DOHH2 (cell line): ENCODE results near the gene C4B.

Experiments used
- H3F3A ChIP-seq: fragments of 200-600 bp; sonication (generic), shearing (Covaris generic); 2 replicates; pipeline ENCODE4 v1.6.0; 2016; ENCODE audit warnings: antibody characterized with exemption, mild to moderate bottlenecking; ENCODE audit not compliant: control insufficient read depth, insufficient read depth
- H3K27ac ChIP-seq: fragments of 200-600 bp; sonication (generic); 2 replicates; pipeline ENCODE4 v1.5.1; 2014; ENCODE audit warnings: low read depth, mild to moderate bottlenecking, low read length, moderate library complexity
- H3K27me3 ChIP-seq: fragments of 200-600 bp; sonication (generic); 2 replicates; pipeline ENCODE4 v1.6.1; 2014; ENCODE audit warnings: mild to moderate bottlenecking, low read length, mixed read lengths; ENCODE audit not compliant: control insufficient read depth
- H3K36me3 ChIP-seq: fragments of 200-600 bp; sonication (generic); 2 replicates; pipeline ENCODE4 v1.6.1; 2014; ENCODE audit warnings: mild to moderate bottlenecking, low read length, moderate library complexity, mixed read lengths; ENCODE audit not compliant: control insufficient read depth
- H3K4me1 ChIP-seq: fragments of 200-600 bp; sonication (generic); 2 replicates; pipeline ENCODE4 v1.6.1; 2014; ENCODE audit warnings: mild to moderate bottlenecking, low read length, mixed read lengths; ENCODE audit not compliant: control insufficient read depth
- H3K4me2 ChIP-seq: fragments of 200-600 bp; sonication (generic); 2 replicates; pipeline ENCODE4 v1.6.0; 2014; ENCODE audit warnings: mild to moderate bottlenecking, low read length, moderate library complexity
- H3K4me3 ChIP-seq: fragments of 200-600 bp; sonication (generic); 2 replicates; pipeline ENCODE4 v1.5.1; 2014; ENCODE audit warnings: mild to moderate bottlenecking, low read length, mixed read lengths
- H3K79me2 ChIP-seq: fragments of 200-600 bp; sonication (generic); 2 replicates; pipeline ENCODE4 v1.6.1; 2014; ENCODE audit warnings: mild to moderate bottlenecking, low read length, mixed read lengths; ENCODE audit not compliant: control insufficient read depth
- H3K9me2 ChIP-seq: fragments of 200-600 bp; sonication (generic); replicated peaks from 2 replicates; pipeline ENCODE4 v1.6.1; 2014; ENCODE audit warnings: mild to moderate bottlenecking, low read length, mixed read lengths; ENCODE audit not compliant: control insufficient read depth
- H3K9me3 ChIP-seq: fragments of 200-600 bp; sonication (generic); 2 replicates; pipeline ENCODE4 v1.6.1; 2014; ENCODE audit warnings: antibody characterized with exemption, low read length, mixed read lengths; ENCODE audit not compliant: control insufficient read depth, insufficient read depth
- H4K20me1 ChIP-seq: fragments of 200-600 bp; sonication (generic); 2 replicates; pipeline ENCODE4 v1.6.0; 2014; ENCODE audit warnings: low read depth, mild to moderate bottlenecking, antibody characterized with exemption, low read length, moderate library complexity; ENCODE audit not compliant: control insufficient read depth, insufficient read depth
- CTCF ChIP-seq: fragments of 200-600 bp; sonication (generic); IDR thresholded peaks from one replicate; pipeline ENCODE4 v1.5.1; 2014; ENCODE audit warnings: antibody characterized with exemption, mild to moderate bottlenecking, low read depth, low read length; ENCODE audit not compliant: poor library complexity, severe bottlenecking
- EZH2phosphoT487 ChIP-seq: fragments of 200-600 bp; sonication (generic); IDR thresholded peaks from 2 replicates; pipeline ENCODE4 v1.6.1; 2017; ENCODE audit warnings: borderline replicate concordance, mild to moderate bottlenecking, antibody characterized with exemption, low read length, moderate library complexity, mixed read lengths

C4B gene

GRCh38 chr6:31967926-31968320, 46.7 kb upstream of the C4B start:
- Histone ChIP-seq H3K4me3 (no peak overlapping the region), H4K20me1 (no peaks in the 10 kb centered on the region), H3K4me1 (peaks cover 21% of the 10 kb centered on the region), H3K27ac (no peak overlapping the region), H3K36me3 (peaks cover 84% of the 10 kb centered on the region), H3K9me2 (no peaks in the 10 kb centered on the region), H3K79me2 (peaks cover 26% of the 10 kb centered on the region), H3F3A (no peaks in the 10 kb centered on the region), H3K9me3 (no peaks in the 10 kb centered on the region), H3K27me3 (no peaks in the 10 kb centered on the region), H3K4me2 (no peak overlapping the region)
- TF ChIP-seq EZH2phosphoT487 (no peak), CTCF (no peak)

DNA sequence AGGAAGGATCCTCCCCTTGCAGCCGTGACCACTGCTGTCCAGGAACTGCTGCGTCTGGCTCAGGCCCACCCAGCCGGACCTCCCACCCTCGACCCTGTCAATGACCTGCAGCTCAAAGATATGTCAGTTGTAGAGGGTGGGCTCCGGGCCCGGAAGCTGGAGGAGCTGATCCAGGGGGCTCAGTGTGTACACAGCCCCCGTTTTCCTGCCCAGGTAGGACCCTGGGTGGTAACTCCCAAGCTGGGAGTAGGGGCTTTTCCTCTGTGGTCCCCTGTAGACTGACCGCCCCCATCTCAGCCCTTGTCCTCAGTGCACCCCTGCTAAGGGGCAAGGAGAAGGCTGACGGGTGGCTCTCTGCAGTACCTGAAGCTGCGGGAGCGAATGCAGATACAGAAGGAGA, 46.3 kb upstream of the C4B start:
- Histone ChIP-seq H3K79me2 (peaks cover 30% of the 10 kb centered on the region), H3F3A (no peaks in the 10 kb centered on the region), H3K9me3 (no peaks in the 10 kb centered on the region), H3K4me3 (no peak overlapping the region), H3K27me3 (no peaks in the 10 kb centered on the region), H3K9me2 (no peaks in the 10 kb centered on the region), H4K20me1 (no peaks in the 10 kb centered on the region), H3K27ac (no peak overlapping the region), H3K4me2 (no peak overlapping the region), H3K4me1 (peaks cover 25% of the 10 kb centered on the region), H3K36me3 (peaks cover 80% of the 10 kb centered on the region)
- no peak for TF ChIP-seq CTCF
- TF ChIP-seq EZH2phosphoT487, result no peak

DNA sequence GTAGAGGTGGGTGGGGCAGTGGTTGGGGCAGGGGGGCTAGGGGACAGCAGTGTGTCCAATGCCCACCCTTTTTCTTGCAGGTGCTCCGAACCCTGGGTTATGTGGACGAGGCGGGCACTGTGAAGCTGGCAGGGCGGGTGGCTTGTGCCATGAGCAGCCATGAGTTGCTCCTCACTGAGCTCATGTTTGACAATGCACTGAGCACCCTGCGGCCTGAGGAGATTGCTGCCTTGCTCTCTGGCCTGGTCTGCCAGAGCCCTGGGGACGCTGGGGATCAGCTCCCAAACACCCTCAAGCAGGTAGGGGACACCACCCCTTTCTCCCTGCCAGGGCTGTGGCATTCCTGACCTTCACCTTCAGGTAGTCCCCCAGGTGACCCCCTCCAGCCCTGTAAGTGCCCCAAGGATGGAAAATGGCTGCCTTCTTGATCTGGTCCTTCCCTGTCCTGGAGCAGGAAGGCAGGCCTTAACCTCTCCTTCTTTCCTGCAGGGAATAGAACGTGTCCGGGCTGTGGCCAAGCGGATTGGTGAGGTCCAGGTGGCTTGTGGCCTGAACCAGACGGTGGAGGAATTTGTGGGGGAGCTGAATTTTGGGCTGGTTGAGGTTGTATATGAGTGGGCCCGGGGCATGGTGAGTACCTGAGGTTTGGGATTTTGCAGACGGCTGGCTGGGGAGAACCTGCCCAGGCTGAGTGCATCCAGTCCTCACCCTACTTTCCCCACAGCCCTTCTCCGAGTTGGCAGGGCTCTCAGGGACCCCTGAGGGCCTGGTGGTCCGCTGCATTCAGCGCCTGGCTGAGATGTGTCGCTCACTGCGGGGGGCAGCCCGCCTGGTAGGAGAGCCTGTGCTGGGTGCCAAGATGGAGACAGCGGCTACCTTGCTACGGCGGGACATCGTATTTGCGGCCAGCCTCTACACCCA, 45.5 kb upstream of the C4B start:
- Histone ChIP-seq H3K79me2 (peaks cover 37% of the 10 kb centered on the region), H3K36me3 (peaks cover 73% of the 10 kb centered on the region), H4K20me1 (no peaks in the 10 kb centered on the region), H3K27ac (no peak overlapping the region), H3K4me1 (peaks cover 30% of the 10 kb centered on the region), H3K4me3 (no peak overlapping the region), H3F3A (no peaks in the 10 kb centered on the region; the same call in 1 of the 2 replicates), H3K9me2 (no peaks in the 10 kb centered on the region), H3K27me3 (no peaks in the 10 kb centered on the region), H3K9me3 (no peaks in the 10 kb centered on the region), H3K4me2 (no peak overlapping the region)
- TF ChIP-seq CTCF, result no peak
- TF ChIP-seq EZH2phosphoT487, result no peak
